Astrocyte (in vitro differentiated cells and primary cell): ENCODE results near the gene SPTB.

ENCODE experiments used
- EZH2 ChIP-seq: IDR thresholded peaks from 2 replicates; pipeline ENCODE4 v1.6.1; 2012; ENCODE audit warnings: mild to moderate bottlenecking, low read length, inconsistent platforms; ENCODE audit not compliant: insufficient read depth
- TF ChIP-seq, protein P1 (sequence below): IDR thresholded peaks from 2 replicates; pipeline ENCODE4 v1.5.1; 2011; ENCODE audit warnings: low read depth, mild to moderate bottlenecking, inconsistent platforms, low read length, moderate library complexity; ENCODE audit not compliant: insufficient read depth

DNA sequence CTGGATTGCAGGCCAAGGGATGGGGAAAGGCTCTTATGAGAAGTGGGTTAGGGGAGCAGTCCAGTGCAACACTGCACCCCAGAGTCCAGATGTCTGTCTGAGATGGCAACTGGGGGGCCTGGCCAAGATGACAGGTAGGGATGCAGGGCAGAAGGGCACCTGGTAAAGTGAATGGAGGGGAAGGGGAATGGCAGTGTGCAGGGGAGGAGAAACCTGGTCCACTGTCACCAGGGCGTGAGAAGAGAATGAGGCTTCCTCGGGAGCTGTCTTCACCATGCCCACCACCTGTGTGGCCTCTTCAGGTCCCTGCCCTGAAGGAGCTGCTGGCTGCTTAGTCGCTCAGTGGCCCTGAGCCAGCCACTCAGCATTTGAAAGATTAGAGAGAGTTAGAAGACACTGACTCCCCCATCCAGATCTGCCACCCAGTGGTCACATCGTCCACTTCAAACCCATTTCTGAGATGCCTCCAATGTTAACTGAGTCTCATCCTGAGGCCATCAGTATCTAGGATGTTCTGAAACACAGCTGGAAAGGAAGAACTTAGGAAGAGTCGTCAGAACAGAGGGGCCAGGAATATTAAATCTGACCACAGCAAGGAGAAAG is 118.2 kb downstream of the SPTB start:
- TF ChIP-seq, protein P1, sequence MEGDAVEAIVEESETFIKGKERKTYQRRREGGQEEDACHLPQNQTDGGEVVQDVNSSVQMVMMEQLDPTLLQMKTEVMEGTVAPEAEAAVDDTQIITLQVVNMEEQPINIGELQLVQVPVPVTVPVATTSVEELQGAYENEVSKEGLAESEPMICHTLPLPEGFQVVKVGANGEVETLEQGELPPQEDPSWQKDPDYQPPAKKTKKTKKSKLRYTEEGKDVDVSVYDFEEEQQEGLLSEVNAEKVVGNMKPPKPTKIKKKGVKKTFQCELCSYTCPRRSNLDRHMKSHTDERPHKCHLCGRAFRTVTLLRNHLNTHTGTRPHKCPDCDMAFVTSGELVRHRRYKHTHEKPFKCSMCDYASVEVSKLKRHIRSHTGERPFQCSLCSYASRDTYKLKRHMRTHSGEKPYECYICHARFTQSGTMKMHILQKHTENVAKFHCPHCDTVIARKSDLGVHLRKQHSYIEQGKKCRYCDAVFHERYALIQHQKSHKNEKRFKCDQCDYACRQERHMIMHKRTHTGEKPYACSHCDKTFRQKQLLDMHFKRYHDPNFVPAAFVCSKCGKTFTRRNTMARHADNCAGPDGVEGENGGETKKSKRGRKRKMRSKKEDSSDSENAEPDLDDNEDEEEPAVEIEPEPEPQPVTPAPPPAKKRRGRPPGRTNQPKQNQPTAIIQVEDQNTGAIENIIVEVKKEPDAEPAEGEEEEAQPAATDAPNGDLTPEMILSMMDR, result no peak
- no peak for TF ChIP-seq EZH2
